GM18873 (cell line): ENCODE results near the gene RPS6KA4.
"Not testable (repeated sequence)": the region's sequence is repeated elsewhere in the genome, so short reads cannot be mapped to it uniquely, and the experiment has no call there.

Experiments used
- ATAC-seq: cut with Tn5 transposase; IDR thresholded peaks from one replicate; pipeline ENCODE4 v1.9.1; 2021; ENCODE audit warnings: mild to moderate bottlenecking, moderate library complexity, moderate number of reproducible peaks; ENCODE audit not compliant: unreplicated experiment, low FRiP score

Gene RPS6KA4

GRCh38 chr11:64358907-64359711, at the start of gene RPS6KA4:
TSS of gene RPS6KA4 (plus strand) at chr11:64359162. CDS start at chr11:64359236, 74 bp downstream.
- ATAC-seq: no peak

DNA sequence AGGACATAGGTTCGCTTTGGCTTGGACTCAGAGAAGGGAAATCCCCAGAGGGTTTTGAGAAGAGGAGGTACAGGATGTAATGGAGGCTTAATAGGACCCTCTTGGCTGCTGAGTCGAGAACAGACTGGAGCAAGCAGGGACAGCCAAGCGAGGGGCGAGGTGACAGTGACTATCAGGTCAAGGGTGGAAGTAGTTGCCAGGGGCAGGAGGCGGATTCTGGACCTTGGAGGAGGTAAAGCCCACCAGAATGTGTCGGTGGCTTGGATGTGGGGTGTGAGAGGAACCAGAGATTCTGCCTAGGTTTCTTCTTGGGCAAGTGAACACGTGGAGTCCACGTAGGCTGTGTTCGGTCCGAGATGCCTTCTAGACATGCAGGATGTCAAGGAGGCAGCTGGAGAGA, 46.0 kb upstream of the RPS6KA4 start:
- ATAC-seq: no peak

DNA sequence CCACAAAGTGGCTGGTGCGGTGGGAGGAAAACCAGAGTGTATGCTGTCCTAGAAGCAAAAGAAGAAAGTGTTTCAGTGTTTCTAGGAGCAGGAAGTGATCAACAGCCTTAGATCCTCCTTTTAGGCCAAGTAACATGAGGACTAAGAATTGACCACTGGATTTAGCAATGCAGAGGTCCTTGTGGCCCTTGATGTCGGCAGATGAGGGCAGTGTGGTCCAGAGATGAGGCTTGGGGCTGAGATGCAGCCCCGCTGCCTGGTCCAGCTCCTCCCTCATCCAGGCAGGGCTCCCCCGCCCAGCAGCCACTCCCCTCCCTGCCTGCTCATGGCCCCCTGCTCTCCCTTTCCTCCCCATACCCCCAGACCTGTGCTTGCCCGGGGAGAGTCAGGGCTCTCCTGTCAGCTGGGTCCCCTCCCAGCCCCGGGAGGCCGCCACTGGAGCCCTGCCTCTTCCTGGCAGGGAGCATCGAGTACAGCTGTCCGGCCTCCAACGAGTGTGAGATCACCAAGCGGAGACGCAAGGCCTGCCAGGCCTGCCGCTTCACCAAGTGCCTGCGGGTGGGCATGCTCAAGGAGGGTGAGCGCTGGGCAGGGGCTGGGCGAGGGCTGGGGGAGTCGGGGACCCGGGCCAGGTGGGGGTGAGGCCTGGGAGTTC, 45.3 kb upstream of the RPS6KA4 start:
- ATAC-seq: no peak

- no peak for ATAC-seq
Measured at GRCh38 chr11:64314146-64314804, 44.7 kb upstream of the RPS6KA4 start.

DNA sequence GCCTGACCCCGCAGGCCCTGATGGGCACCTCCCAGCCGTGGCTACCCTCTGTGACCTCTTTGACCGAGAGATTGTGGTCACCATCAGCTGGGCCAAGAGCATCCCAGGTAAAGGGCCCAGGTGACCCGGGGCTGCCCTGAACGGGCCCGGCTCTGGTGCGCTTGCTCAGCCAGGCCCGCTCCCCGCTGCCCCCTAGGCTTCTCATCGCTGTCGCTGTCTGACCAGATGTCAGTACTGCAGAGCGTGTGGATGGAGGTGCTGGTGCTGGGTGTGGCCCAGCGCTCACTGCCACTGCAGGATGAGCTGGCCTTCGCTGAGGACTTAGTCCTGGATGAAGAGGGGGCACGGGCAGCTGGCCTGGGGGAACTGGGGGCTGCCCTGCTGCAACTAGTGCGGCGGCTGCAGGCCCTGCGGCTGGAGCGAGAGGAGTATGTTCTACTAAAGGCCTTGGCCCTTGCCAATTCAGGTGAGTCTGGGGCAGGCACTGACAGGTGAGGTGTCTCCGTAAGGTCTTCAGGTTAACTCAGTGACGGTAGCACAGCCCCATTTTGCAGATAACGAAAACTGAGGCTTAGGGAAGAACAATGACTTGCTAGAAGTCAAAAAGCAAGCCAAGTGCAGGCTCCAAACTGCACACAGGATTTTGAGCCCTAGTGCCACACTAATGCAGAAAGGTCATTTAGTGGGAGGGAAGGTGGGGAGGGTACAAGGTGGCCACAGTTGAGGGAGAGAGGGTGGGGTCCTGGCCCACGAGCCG, 44.0 kb upstream of the RPS6KA4 start:
- ATAC-seq: no peak

GRCh38 chr11:64315667-64316526, 43.1 kb upstream of the RPS6KA4 start:
- ATAC-seq: not testable (repeated sequence)

DNA sequence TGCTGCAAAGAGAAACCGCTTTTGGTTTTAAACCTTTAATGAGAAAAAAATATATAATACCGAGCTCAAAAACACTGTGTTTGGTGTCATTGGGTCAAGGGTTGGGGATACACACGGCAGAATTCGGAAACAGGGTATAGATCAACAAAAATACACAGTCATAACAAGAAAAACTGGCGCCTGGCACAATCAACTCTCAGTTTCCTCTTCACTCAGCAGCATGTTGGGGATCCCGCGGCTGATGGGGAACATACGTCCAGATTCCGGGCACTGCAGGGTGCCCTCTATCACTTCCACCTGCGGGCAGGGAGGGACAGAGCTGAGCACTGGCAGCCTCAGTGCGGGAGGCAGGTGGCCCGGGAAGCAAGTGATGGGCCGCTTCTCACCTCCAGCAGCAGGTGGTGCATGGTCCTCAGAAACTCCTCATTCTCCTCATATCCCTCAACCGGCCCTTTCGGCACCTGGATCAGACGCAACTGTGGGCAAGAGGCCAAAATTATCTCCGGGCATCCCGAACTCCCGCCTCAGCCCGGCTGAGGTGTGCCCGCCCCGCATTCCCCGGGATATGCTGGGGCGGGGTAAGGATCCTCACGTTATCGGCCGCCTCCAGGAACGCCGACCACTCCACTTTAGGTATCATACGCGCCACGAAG, 42.2 kb upstream of the RPS6KA4 start:
- ATAC-seq: peak; percentile 2

DNA sequence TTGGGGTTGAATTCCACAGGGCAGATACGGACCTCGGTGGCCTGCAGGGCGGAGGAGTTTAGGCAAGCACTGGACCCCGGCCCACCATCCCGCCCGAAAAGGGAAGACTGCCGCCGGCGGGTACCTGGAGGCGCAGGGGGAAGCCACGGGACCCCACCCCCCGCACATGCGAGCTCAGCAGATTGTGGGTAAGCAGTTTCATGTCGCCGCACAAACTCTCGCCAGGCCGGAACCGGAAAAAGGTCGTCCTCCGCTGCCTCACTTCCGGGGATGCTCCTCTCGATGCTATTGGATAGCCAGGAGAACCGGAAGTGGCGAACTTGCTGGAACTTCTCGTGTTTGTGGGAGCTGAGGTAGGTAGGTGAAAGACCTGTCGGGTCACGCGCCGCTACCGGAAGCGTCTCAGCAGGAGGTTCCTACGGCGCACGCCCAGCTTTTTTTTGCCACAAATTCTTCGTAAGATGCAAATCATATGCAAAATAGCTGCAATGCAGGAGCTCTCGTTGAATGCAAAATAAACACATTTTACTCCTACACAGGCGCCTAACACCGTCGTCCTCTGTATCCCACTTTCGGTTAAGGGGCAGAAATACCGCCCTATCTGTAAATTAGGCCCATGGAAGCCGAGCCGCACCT, 41.5 kb upstream of the RPS6KA4 start, which contains the start of gene TRMT112:
TRMT112 (minus strand) TSS at position 235 of the 636 bp plus-strand sequence; CDS start at position 202, 33 bp downstream.
- ATAC-seq: peak; percentile 51

GRCh38 chr11:64317961-64318765, 40.8 kb upstream of the RPS6KA4 start, which contains the start of gene PRDX5:
TSS of gene PRDX5 (plus strand) at chr11:64318121. CDS start at chr11:64318216, 95 bp downstream.
- peak; percentile 58 for ATAC-seq

DNA sequence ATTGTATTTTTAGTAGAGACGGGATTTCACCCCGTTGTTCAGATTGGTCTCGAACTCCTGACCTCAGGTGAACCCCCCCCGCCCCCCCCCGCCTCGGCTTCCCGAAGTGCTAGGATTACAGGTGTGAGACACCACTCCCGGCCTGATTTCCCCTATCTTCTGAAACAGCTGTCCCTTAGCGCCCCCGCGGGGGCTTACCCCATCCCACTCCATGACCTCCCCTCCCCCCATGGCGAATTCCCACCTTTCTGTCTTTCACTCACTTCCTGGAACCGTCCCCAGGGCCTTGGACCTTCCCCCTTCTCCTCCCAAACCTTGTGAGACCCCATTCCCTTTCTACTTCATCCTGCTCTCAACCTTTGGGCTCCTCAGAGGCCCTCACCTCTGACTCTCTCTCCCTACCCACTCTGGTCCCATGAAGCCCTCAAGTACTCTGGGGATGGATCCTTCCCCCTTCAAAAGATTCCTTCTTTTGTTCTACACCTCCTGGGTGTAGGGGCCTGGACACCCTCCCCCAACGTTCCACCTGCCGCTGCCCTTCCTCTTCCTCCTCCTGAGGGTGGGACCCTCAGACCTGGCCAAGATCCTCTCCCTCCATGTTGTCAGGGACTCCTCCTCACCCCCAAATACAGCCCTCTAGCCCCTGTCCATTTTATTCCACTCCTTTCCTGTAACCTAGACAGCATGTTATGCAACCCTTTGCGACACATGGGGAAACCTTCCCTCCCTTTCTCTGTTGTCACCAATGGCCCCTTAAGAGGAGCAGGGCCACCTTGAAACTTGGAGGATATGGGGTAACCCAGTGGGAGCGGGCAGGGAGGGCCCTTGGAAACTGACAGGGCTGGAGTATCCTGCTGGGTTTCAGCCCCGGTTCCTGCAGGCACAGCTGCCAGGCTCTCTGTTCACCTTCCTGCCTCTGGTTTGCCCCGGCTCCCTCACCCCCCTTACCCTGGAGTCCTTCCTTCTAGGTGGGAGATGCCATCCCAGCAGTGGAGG, 39.9 kb upstream of the RPS6KA4 start:
- no peak for ATAC-seq

GRCh38 chr11:64320556-64320955, 38.4 kb upstream of the RPS6KA4 start:
- no peak for ATAC-seq

GRCh38 chr11:64321026-64321425, 37.9 kb upstream of the RPS6KA4 start:
- no peak for ATAC-seq

DNA sequence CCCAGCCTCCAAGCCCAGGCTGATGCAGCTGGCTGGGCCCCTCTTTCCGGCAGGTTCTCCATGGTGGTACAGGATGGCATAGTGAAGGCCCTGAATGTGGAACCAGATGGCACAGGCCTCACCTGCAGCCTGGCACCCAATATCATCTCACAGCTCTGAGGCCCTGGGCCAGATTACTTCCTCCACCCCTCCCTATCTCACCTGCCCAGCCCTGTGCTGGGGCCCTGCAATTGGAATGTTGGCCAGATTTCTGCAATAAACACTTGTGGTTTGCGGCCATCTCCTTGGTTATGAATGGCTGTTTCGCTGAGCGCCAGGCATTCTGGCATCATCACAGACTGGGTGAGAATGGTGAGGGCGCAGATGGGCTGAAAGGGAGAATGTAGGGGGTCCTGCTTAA, 37.4 kb upstream of the RPS6KA4 start:
- ATAC-seq: no peak

GRCh38 chr11:64322925-64323260, 36.1 kb upstream of the RPS6KA4 start:
- ATAC-seq: no peak

DNA sequence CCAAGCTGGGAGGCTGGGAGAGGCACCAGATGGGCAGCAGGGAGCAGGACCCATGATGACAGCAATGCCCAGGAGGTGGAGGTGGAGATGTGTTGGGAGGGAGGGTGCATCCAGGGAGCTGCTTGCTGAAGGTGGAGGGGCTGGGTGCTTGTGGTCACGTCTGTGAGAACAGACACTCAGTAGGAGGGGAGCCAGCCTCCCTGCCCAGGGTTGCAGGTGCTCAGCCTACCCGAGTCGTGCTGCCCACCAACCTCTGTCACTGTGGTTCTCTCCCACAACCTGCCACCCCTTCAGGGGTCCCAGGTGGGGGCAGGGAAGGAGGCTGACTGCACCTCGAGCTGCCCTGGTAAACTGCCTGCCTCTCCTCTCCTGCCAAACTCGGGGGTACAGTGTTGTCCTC, 35.6 kb upstream of the RPS6KA4 start:
- ATAC-seq: no peak

GRCh38 chr11:64323984-64324383, 35.0 kb upstream of the RPS6KA4 start:
- not testable (repeated sequence) for ATAC-seq
